ENCODE results near the gene CRYGA. TPM values are rescaled to one million over a fixed set of nuclear protein-coding genes. Genes with fewer than 3 reads are reported as not detected.

The CRYGA gene
- not detected in 3 replicates for total RNA-seq (2021)
- Bru-seq, nascent RNA, result not detected
- long read RNA-seq, experiment 1, result 0 reads
- long read RNA-seq, experiment 2, result 0 reads
- long read RNA-seq, experiment 3, result 0 reads

GRCh38 chr2:208163489-208163888 is at the start of gene CRYGA:
Gene CRYGA, minus strand, starts transcription at chr2:208163589. Its CDS starts 33 bp downstream, at chr2:208163556.
- Mint-ChIP-seq H3K36me3 (no peaks in the 10 kb centered on the region), H3K4me1 (peaks cover 12% of the 10 kb centered on the region), H3K4me3 (no peak within 1 kb of the TSS), H3K27me3 (ENCODE audit: low read depth) (no peaks in the 10 kb centered on the region), H3K9me3 (no peaks in the 10 kb centered on the region), H3K27ac (no peak within 1 kb of the TSS)
- no peak for DNase-seq (ENCODE audit: low spot score)
- POLR2A ChIA-PET, result no interaction called here
- ATAC-seq, result no peak
- CTCF ChIA-PET, result interaction anchor here (0.9 to 1.4 kb wide), 3 partner anchors 12 to 92 kb away, joined by 3 to 10 read pairs (median 3); partner anchors contain the start of gene IDH1
- TF ChIP-seq ESRRA (CRISPR knock-in tag; IDR thresholded peaks at IDR 0.05; ENCODE audit: borderline replicate concordance), result no peak
- no peak for TF ChIP-seq FOXK1 (CRISPR knock-in tag; IDR thresholded peaks at IDR 0.05)
- no peak for TF ChIP-seq E2F5 (CRISPR knock-in tag; IDR thresholded peaks at IDR 0.05)
- no peak for TF ChIP-seq ATF6 (CRISPR knock-in tag; IDR thresholded peaks at IDR 0.05)
- TF ChIP-seq, protein P1, sequence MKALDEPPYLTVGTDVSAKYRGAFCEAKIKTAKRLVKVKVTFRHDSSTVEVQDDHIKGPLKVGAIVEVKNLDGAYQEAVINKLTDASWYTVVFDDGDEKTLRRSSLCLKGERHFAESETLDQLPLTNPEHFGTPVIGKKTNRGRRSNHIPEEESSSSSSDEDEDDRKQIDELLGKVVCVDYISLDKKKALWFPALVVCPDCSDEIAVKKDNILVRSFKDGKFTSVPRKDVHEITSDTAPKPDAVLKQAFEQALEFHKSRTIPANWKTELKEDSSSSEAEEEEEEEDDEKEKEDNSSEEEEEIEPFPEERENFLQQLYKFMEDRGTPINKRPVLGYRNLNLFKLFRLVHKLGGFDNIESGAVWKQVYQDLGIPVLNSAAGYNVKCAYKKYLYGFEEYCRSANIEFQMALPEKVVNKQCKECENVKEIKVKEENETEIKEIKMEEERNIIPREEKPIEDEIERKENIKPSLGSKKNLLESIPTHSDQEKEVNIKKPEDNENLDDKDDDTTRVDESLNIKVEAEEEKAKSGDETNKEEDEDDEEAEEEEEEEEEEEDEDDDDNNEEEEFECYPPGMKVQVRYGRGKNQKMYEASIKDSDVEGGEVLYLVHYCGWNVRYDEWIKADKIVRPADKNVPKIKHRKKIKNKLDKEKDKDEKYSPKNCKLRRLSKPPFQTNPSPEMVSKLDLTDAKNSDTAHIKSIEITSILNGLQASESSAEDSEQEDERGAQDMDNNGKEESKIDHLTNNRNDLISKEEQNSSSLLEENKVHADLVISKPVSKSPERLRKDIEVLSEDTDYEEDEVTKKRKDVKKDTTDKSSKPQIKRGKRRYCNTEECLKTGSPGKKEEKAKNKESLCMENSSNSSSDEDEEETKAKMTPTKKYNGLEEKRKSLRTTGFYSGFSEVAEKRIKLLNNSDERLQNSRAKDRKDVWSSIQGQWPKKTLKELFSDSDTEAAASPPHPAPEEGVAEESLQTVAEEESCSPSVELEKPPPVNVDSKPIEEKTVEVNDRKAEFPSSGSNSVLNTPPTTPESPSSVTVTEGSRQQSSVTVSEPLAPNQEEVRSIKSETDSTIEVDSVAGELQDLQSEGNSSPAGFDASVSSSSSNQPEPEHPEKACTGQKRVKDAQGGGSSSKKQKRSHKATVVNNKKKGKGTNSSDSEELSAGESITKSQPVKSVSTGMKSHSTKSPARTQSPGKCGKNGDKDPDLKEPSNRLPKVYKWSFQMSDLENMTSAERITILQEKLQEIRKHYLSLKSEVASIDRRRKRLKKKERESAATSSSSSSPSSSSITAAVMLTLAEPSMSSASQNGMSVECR (CRISPR knock-in tag; IDR thresholded peaks at IDR 0.05; ENCODE audit: borderline replicate concordance), result no peak
- no peak for TF ChIP-seq ERG (CRISPR knock-in tag; IDR thresholded peaks at IDR 0.05)
- TF ChIP-seq, protein P2, sequence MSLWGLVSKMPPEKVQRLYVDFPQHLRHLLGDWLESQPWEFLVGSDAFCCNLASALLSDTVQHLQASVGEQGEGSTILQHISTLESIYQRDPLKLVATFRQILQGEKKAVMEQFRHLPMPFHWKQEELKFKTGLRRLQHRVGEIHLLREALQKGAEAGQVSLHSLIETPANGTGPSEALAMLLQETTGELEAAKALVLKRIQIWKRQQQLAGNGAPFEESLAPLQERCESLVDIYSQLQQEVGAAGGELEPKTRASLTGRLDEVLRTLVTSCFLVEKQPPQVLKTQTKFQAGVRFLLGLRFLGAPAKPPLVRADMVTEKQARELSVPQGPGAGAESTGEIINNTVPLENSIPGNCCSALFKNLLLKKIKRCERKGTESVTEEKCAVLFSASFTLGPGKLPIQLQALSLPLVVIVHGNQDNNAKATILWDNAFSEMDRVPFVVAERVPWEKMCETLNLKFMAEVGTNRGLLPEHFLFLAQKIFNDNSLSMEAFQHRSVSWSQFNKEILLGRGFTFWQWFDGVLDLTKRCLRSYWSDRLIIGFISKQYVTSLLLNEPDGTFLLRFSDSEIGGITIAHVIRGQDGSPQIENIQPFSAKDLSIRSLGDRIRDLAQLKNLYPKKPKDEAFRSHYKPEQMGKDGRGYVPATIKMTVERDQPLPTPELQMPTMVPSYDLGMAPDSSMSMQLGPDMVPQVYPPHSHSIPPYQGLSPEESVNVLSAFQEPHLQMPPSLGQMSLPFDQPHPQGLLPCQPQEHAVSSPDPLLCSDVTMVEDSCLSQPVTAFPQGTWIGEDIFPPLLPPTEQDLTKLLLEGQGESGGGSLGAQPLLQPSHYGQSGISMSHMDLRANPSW (CRISPR knock-in tag; conservative IDR thresholded peaks at IDR 0.05; ENCODE audit: low read depth), result no peak
- no peak for TF ChIP-seq HMGA2 (CRISPR knock-in tag; IDR thresholded peaks at IDR 0.05)

- no peaks in the 10 kb centered on the region for H3K9me3 Mint-ChIP-seq
- no peaks in the 10 kb centered on the region for H3K27me3 Mint-ChIP-seq (ENCODE audit: low read depth)
- H3K4me1 Mint-ChIP-seq, result peaks cover 14% of the 10 kb centered on the region
- DNase-seq (ENCODE audit: low spot score), result no peak
- POLR2A ChIA-PET, result no interaction called here
- CTCF ChIA-PET, result interaction anchor here (0.6 kb wide), 1 partner anchor 164 kb away, joined by 3 read pairs; no protein-coding TSS in a partner anchor
- H3K4me3 Mint-ChIP-seq, result no peak overlapping the region
- no peak overlapping the region for H3K27ac Mint-ChIP-seq
- no peak for ATAC-seq
- no peaks in the 10 kb centered on the region for H3K36me3 Mint-ChIP-seq
- TF ChIP-seq, protein P3, sequence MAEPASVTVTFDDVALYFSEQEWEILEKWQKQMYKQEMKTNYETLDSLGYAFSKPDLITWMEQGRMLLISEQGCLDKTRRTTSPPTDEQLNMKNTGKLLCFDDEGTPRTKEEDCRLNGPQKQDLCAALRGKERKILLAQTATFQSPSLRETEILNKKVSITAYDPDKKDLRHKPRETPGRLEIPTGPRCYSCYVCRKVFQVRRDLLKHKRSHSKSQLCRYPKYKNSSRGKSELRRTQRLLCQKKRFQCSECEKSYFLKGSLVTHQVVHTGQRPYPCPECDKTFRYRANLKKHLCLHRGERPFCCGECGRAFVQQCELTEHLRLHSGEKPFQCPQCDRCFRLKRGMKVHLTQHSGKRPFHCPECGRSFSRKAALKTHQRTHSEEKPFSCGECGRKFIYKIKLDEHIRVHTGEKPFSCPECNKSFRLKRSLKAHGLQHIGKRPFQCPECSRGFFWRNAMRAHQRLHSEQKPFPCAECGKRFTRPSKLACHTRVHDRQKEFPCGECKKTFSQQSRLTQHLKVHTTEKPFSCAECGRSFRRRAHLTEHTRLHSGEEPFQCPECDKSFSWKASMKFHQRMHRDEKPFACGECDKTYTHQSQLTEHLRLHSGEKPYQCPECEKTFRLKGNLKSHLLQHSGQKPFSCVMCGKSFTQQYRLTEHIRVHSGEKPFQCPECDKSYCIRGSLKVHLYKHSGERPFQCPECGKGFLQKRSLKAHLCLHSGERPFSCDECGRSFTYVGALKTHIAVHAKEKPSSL (CRISPR knock-in tag; conservative IDR thresholded peaks at IDR 0.05), result no peak
- TF ChIP-seq, protein P4, sequence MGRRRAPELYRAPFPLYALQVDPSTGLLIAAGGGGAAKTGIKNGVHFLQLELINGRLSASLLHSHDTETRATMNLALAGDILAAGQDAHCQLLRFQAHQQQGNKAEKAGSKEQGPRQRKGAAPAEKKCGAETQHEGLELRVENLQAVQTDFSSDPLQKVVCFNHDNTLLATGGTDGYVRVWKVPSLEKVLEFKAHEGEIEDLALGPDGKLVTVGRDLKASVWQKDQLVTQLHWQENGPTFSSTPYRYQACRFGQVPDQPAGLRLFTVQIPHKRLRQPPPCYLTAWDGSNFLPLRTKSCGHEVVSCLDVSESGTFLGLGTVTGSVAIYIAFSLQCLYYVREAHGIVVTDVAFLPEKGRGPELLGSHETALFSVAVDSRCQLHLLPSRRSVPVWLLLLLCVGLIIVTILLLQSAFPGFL (CRISPR knock-in tag; IDR thresholded peaks at IDR 0.05; ENCODE audit: borderline replicate concordance), result no peak
- TF ChIP-seq, protein P2 (CRISPR knock-in tag; conservative IDR thresholded peaks at IDR 0.05; ENCODE audit: low read depth), result no peak
- TF ChIP-seq IRF2 (CRISPR knock-in tag; IDR thresholded peaks at IDR 0.05; ENCODE audit: borderline replicate concordance, low read depth) (no peak), MAX (CRISPR knock-in tag; IDR thresholded peaks at IDR 0.05) (no peak), ATF1 (CRISPR knock-in tag; IDR thresholded peaks at IDR 0.05) (no peak)
These were observed 47.5 kb upstream of the CRYGA start for GRCh38 chr2:208210688-208211451.
